Stomach (tissue), 4 donors: Measurements from ENCODE around the gene HBG2.

Experiments
- POLR2A ChIP-seq, 4 donors: fragments of 450-650 bp; IDR thresholded peaks; one replicate each; pipeline ENCODE4 v1.6.1; 2016; ENCODE audit warnings: antibody characterized with exemption in 4 of 4, control low read depth in 2 of 4, mild to moderate bottlenecking in 1 of 4, moderate library complexity in 1 of 4
- TF ChIP-seq, protein P1 (sequence below), 7 experiments: fragments of 450-650 bp in 4 of 7; fragments of 200-600 bp in 3 of 7; sonication (generic) in 3 of 7; IDR thresholded peaks; one replicate each; pipeline ENCODE4 v1.5.1; 2016 to 2019; ENCODE audit warnings: antibody characterized with exemption in 7 of 7, control low read depth in 2 of 7, mild to moderate bottlenecking in 1 of 7

DNA sequence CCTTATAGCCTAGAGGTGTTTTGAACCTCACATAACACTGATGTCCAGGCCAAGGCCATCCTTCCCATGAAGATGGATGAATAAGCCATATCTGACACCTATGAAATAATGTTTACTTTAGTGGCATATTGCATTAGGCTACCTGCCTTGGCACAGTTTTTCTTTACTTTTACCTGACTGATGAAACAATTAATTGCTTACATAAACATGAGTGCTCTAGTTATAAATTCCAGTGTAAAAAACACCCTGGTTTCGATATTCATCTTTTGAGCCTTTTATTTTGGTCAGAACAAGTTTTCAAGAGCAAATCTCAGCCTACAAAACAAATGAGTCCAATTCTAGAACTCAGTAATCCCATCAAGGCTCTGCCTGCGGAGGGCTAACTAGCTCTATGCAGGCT lies 22.1 kb upstream of the HBG2 start:
- TF ChIP-seq POLR2A (IDR thresholded peaks at IDR 0.05): no peak
- TF ChIP-seq, protein P1, sequence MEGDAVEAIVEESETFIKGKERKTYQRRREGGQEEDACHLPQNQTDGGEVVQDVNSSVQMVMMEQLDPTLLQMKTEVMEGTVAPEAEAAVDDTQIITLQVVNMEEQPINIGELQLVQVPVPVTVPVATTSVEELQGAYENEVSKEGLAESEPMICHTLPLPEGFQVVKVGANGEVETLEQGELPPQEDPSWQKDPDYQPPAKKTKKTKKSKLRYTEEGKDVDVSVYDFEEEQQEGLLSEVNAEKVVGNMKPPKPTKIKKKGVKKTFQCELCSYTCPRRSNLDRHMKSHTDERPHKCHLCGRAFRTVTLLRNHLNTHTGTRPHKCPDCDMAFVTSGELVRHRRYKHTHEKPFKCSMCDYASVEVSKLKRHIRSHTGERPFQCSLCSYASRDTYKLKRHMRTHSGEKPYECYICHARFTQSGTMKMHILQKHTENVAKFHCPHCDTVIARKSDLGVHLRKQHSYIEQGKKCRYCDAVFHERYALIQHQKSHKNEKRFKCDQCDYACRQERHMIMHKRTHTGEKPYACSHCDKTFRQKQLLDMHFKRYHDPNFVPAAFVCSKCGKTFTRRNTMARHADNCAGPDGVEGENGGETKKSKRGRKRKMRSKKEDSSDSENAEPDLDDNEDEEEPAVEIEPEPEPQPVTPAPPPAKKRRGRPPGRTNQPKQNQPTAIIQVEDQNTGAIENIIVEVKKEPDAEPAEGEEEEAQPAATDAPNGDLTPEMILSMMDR (IDR thresholded peaks at IDR 0.05): no peak
